K562 (cell line): ENCODE results near the gene ABLIM1. TPM values are rescaled to one million over a fixed set of nuclear protein-coding genes. Genes with fewer than 3 reads are reported as not detected.

Source experiments
- ATAC-seq: fragments of 200-7000 bp; cut with Tn5 transposase; 3 replicates; pipeline ENCODE4 v1.9.1; 2020; ENCODE audit warnings: moderate library complexity
- BruUV-seq: library from RNA; stranded (reverse); fragments of 400-500 nt; replicated peaks from 2 replicates; lab custom pipeline; 2021; lab: Mats Ljungman, UMichigan
- CTCF ChIA-PET: fragments of 300-600 bp; formaldehyde crosslinking; extraction: SDS; loops from one replicate; lab custom pipeline; 2021; ENCODE audit warnings: low intra/inter-chr PET ratio; lab: Yijun Ruan, JAX
- POLR2A ChIA-PET: fragments of 300-600, 350-650 bp; sonication (Branson Sonifier 250); formaldehyde crosslinking; extraction: SDS; loops from one replicate; lab custom pipeline; 2021; ENCODE audit warnings: antibody characterized with exemption, inconsistent platforms; lab: Yijun Ruan, JAX
- DNase-seq, 4 experiments: peaks; one replicate each; pipeline versions ENCODE4 v3.0.0 to v3.0.0-alpha.2; 2011 to 2018; ENCODE audit warnings: low spot score in 3 of 4, mixed read lengths in 3 of 4; ENCODE audit errors: extremely low read depth in 1 of 4
- FAIRE-seq: peaks from 2 replicates; lab custom pipeline; 2011; peaks lifted over from hg19 to GRCh38; lab: Jason Lieb, UNC
- H2AFZ ChIP-seq: 2 replicates; pipeline ENCODE4 v1.6.0; 2011; ENCODE audit warnings: low read depth, low read length, control low read depth, inconsistent platforms
- H3K27ac ChIP-seq: fragments of 200-600 bp; 3 replicates; pipeline ENCODE4 v1.8.0; 2011; ENCODE audit warnings: low read depth, mild to moderate bottlenecking, control low read depth, inconsistent platforms, low read length, moderate library complexity, mixed read lengths; ENCODE audit errors: extremely low read depth
- H3K27me3 ChIP-seq, 2 experiments: fragments of 300-600 bp in 1 of 2; 2 replicates in 1 of 2; 3 replicates in 1 of 2; pipeline versions ENCODE4 v1.6.0 to v1.8.0; 2011; ENCODE audit warnings: inconsistent platforms in 2 of 2, low read length in 2 of 2, mild to moderate bottlenecking in 1 of 2, mixed read lengths in 1 of 2, moderate library complexity in 1 of 2; ENCODE audit not compliant: control insufficient read depth in 2 of 2, insufficient read depth in 2 of 2
- H3K36me3 ChIP-seq: fragments of 300-600 bp; 3 replicates; pipeline ENCODE4 v1.8.0; 2011; ENCODE audit warnings: mild to moderate bottlenecking, low read length, inconsistent platforms; ENCODE audit not compliant: control insufficient read depth, insufficient read depth
- H3K4me1 ChIP-seq, 2 experiments: fragments of 200-600 bp in 1 of 2; replicated peaks in 1 of 2; 2 replicates in 1 of 2; 3 replicates in 1 of 2; pipeline versions ENCODE4 v1.5.1 to v1.8.0; 2011; ENCODE audit warnings: inconsistent platforms in 2 of 2, low read length in 2 of 2, mild to moderate bottlenecking in 1 of 2, mixed read lengths in 1 of 2, moderate library complexity in 1 of 2; ENCODE audit not compliant: control insufficient read depth in 2 of 2, insufficient read depth in 2 of 2
- H3K4me2 ChIP-seq: 2 replicates; pipeline ENCODE4 v1.6.1; 2011; ENCODE audit warnings: low read length, control low read depth, inconsistent platforms, mixed read lengths; ENCODE audit not compliant: insufficient read depth
- H3K4me3 ChIP-seq: fragments of 200-600 bp; sonication (generic), shearing (Covaris generic); 2 replicates; pipeline ENCODE4 v1.5.1; 2016; ENCODE audit warnings: control low read depth, inconsistent platforms
- H3K79me2 ChIP-seq: fragments of 200-600 bp; 3 replicates; pipeline ENCODE4 v1.8.0; 2011; ENCODE audit warnings: low read length, inconsistent platforms; ENCODE audit not compliant: control insufficient read depth, insufficient read depth
- H3K9ac ChIP-seq, 2 experiments: 2 replicates each; pipeline versions ENCODE4 v1.6.0 to v1.6.1; 2011; ENCODE audit warnings: low read depth in 2 of 2, low read length in 2 of 2, control low read depth in 1 of 2, inconsistent platforms in 1 of 2, mild to moderate bottlenecking in 1 of 2, mixed read lengths in 1 of 2; ENCODE audit not compliant: insufficient read depth in 1 of 2
- H3K9me1 ChIP-seq: one replicate; pipeline ENCODE4 v1.6.0; 2011; ENCODE audit warnings: inconsistent platforms, mild to moderate bottlenecking, low read length, moderate library complexity; ENCODE audit not compliant: control insufficient read depth, insufficient read depth
- H3K9me3 ChIP-seq: replicated peaks from 2 replicates; pipeline ENCODE4 v1.5.1; 2011; ENCODE audit warnings: low read depth, low read length, inconsistent platforms; ENCODE audit not compliant: control insufficient read depth, insufficient read depth
- H4K20me1 ChIP-seq: replicated peaks from 2 replicates; pipeline ENCODE4 v1.6.1; 2011; ENCODE audit warnings: low read length, inconsistent platforms, mixed read lengths; ENCODE audit not compliant: control insufficient read depth, insufficient read depth
- C11orf30 ChIP-seq: fragments of 450-650 bp; IDR thresholded peaks from 2 replicates; pipeline ENCODE4 v1.6.1; 2016; ENCODE audit warnings: low read depth, mild to moderate bottlenecking
- DDX20 ChIP-seq: fragments of 450-650 bp; IDR thresholded peaks from 2 replicates; pipeline ENCODE4 v1.6.1; 2016; ENCODE audit warnings: missing genetic modification characterization, low read depth, mild to moderate bottlenecking, missing compliant biosample characterization, moderate library complexity
- EHMT2 ChIP-seq: fragments of 450-650 bp; IDR thresholded peaks from 2 replicates; pipeline ENCODE4 v1.6.1; 2018; ENCODE audit warnings: antibody characterized with exemption
- ETV1 ChIP-seq: fragments of 450-650 bp; conservative IDR thresholded peaks from 2 replicates; pipeline ENCODE4 v1.6.1; 2016; ENCODE audit warnings: missing genetic modification characterization, control low read depth, low read depth, missing compliant biosample characterization
- HOXB6 ChIP-seq: fragments of 250-450 bp; sonication (Bioruptor Pico); IDR thresholded peaks from 2 replicates; pipeline ENCODE4 v1.5.1; 2022; ENCODE audit warnings: mild to moderate bottlenecking, borderline replicate concordance
- MAFK ChIP-seq: IDR thresholded peaks from 2 replicates; pipeline ENCODE4 v1.6.1; 2011; ENCODE audit warnings: low read length, improper control_type of control experiment
- NCOA1 ChIP-seq: fragments of 450-650 bp; IDR thresholded peaks from 2 replicates; pipeline ENCODE4 v1.6.1; 2016; ENCODE audit warnings: low read depth
- RBM25 ChIP-seq: fragments of 200-400 bp; formaldehyde crosslinking; IDR thresholded peaks from 2 replicates; pipeline ENCODE4 v1.6.1; 2018; ENCODE audit warnings: low read length, low read depth, moderate library complexity; ENCODE audit not compliant: severe bottlenecking
- TBL1XR1 ChIP-seq, 2 experiments: IDR thresholded peaks; 2 replicates each; pipeline ENCODE4 v1.6.1; 2012; ENCODE audit warnings: improper control_type of control experiment in 2 of 2, low read length in 2 of 2, mild to moderate bottlenecking in 1 of 2
- TFAM ChIP-seq: fragments of 250-450 bp; sonication (Bioruptor Pico); conservative IDR thresholded peaks from 2 replicates; pipeline ENCODE4 v1.5.0; 2021; ENCODE audit warnings: mild to moderate bottlenecking, moderate library complexity
- ZZZ3 ChIP-seq: fragments of 450-650 bp; IDR thresholded peaks from 2 replicates; pipeline ENCODE4 v1.6.1; 2016; ENCODE audit warnings: antibody characterized with exemption, mild to moderate bottlenecking, moderate library complexity
- WGBS: fragments of 100-300 bp; shearing (Covaris generic); methylation state at CpG from one replicate; pipeline ENCODE4 v1.1.6; 2016; ENCODE audit warnings: low coverage, mixed read lengths; ENCODE audit not compliant: insufficient coverage; ENCODE audit errors: missing lambda C conversion rate; 5-methylcytosine and 5-hydroxymethylcytosine counted together
- in situ Hi-C: fragments of 300-500 bp; cut with MboI; formaldehyde crosslinking; loops from 4 replicates; pipeline ENCODE4 v1.15.0; 2018; ENCODE audit warnings: inconsistent platforms, mixed read lengths
- intact Hi-C: fragments of 100-400 bp; cut with micrococcal nuclease; formaldehyde crosslinking; loops from 2 replicates; pipeline ENCODE4 v1.14.2; 2022
- polyA plus RNA-seq, 8 experiments: library from polyadenylated mRNA; depleted of rRNA in 4 of 8; stranded (reverse) in 5 of 8; unstranded in 3 of 8; fragments of >200 nt; fragmentation: Nextera tagmentation in 2 of 8; fragmentation: Illumina TruSeq in 1 of 8; extraction: Ambion mirVana in 2 of 8; extraction: Trizol in 1 of 8; gene quantifications; 2 replicates each; pipeline versions ENCODE4 v1.2.1 to v1.2.3, GENCODE V29; 2011 to 2014; ENCODE audit warnings: inconsistent platforms in 1 of 8, missing spikeins in 1 of 8
- total RNA-seq, 7 experiments: library from RNA; depleted of rRNA in 6 of 7; stranded (reverse); fragments of >200 nt in 6 of 7; fragmentation: Illumina TruSeq in 2 of 7; extraction: Trizol in 2 of 7; gene quantifications; 2 replicates each; pipeline versions ENCODE4 v1.2.1 to v1.2.3, GENCODE V29; 2011 to 2021; ENCODE audit warnings: low replicate concordance in 1 of 7
- TF ChIP-seq, protein P1 (sequence below): fragments of 450-650 bp; IDR thresholded peaks from 2 replicates; pipeline ENCODE4 v1.7.1; 2018; ENCODE audit warnings: mild to moderate bottlenecking, low read depth; ENCODE audit not compliant: partially characterized antibody
- TF ChIP-seq, protein P2 (sequence below): fragments of 450-650 bp; IDR thresholded peaks from 2 replicates; pipeline ENCODE4 v1.6.1; 2016; ENCODE audit warnings: borderline replicate concordance

Gene ABLIM1
- total and polyA plus RNA-seq, 9 of the 15 experiments (the other 6 are each of a cell fraction or from before 2014, with no cell fraction given): 0.07 to 0.49 (median 0.14) TPM; not detected in 6

DNA sequence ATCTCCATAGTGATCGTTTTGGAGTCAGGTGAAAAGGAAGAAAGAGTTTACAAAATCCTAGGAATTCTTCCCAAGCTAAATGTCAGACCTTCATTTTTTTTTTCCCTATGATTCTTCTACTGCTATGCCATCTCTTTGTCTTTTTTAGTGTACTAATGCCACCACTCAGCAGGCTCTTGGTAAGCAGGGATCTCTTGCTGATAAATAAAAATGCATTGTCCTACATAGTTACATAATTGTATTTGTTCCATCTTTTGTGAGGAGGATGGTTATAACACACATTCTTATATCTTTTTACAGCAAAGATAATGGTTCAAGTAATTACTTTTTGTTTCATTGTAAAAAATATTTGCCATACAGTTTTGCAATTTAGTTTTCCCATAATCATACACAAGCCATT, 217.0 kb downstream of the ABLIM1 start:
- no peaks in the 10 kb centered on the region for H4K20me1 ChIP-seq
- no TSS peak for BruUV-seq
- no peak for ATAC-seq
- POLR2A ChIA-PET: no interaction called here
- CTCF ChIA-PET: no interaction called here
- TF ChIP-seq TBL1XR1 (IDR thresholded peaks at IDR 0.05; ENCODE audit: low read length in 2 of 2) (no peak), RBM25 (no peak), MAFK (no peak), C11orf30 (no peak), ETV1 (no peak), TFAM (no peak), ZZZ3 (no peak), EHMT2 (no peak), HOXB6 (CRISPR knock-in tag) (no peak), DDX20 (tag) (no peak), NCOA1 (no peak)
- TF ChIP-seq, protein P1, sequence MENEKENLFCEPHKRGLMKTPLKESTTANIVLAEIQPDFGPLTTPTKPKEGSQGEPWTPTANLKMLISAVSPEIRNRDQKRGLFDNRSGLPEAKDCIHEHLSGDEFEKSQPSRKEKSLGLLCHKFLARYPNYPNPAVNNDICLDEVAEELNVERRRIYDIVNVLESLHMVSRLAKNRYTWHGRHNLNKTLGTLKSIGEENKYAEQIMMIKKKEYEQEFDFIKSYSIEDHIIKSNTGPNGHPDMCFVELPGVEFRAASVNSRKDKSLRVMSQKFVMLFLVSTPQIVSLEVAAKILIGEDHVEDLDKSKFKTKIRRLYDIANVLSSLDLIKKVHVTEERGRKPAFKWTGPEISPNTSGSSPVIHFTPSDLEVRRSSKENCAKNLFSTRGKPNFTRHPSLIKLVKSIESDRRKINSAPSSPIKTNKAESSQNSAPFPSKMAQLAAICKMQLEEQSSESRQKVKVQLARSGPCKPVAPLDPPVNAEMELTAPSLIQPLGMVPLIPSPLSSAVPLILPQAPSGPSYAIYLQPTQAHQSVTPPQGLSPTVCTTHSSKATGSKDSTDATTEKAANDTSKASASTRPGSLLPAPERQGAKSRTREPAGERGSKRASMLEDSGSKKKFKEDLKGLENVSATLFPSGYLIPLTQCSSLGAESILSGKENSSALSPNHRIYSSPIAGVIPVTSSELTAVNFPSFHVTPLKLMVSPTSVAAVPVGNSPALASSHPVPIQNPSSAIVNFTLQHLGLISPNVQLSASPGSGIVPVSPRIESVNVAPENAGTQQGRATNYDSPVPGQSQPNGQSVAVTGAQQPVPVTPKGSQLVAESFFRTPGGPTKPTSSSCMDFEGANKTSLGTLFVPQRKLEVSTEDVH: no peak
- TF ChIP-seq, protein P2, sequence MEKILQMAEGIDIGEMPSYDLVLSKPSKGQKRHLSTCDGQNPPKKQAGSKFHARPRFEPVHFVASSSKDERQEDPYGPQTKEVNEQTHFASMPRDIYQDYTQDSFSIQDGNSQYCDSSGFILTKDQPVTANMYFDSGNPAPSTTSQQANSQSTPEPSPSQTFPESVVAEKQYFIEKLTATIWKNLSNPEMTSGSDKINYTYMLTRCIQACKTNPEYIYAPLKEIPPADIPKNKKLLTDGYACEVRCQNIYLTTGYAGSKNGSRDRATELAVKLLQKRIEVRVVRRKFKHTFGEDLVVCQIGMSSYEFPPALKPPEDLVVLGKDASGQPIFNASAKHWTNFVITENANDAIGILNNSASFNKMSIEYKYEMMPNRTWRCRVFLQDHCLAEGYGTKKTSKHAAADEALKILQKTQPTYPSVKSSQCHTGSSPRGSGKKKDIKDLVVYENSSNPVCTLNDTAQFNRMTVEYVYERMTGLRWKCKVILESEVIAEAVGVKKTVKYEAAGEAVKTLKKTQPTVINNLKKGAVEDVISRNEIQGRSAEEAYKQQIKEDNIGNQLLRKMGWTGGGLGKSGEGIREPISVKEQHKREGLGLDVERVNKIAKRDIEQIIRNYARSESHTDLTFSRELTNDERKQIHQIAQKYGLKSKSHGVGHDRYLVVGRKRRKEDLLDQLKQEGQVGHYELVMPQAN: no peak
- no peak for FAIRE-seq
- H3K4me3 ChIP-seq: no peak overlapping the region
- no peaks in the 10 kb centered on the region for H3K79me2 ChIP-seq
- no peaks in the 10 kb centered on the region for H3K4me1 ChIP-seq
- H2AFZ ChIP-seq: no peak overlapping the region
- in situ Hi-C loops: no loop called here
- WGBS: 0% methylated on average over 1 of the region's 1 CpG
- H3K9me1 ChIP-seq: no peaks in the 10 kb centered on the region
- no peaks in the 10 kb centered on the region for H3K36me3 ChIP-seq
- no peak overlapping the region for H3K4me2 ChIP-seq
- no peak overlapping the region for H3K27ac ChIP-seq
- no peaks in the 10 kb centered on the region for H3K9me3 ChIP-seq
- DNase-seq: no peak
- H3K27me3 ChIP-seq: no peaks in the 10 kb centered on the region; a peak in 1 of 5 replicates
- intact Hi-C loops: no loop called here
- H3K9ac ChIP-seq: no peak overlapping the region
